Measurements from ENCODE around the gene PCA3. TPM values are rescaled to one million over a fixed set of nuclear protein-coding genes. Genes with fewer than 3 reads are reported as not detected.
"Not testable (repeated sequence)": the region's sequence is repeated elsewhere in the genome, so short reads cannot be mapped to it uniquely, and the experiment has no call there.

Gene PCA3
- 1 to 10 TPM in 2 of 4 donors, under 1 TPM in 2; 0.62 to 1.5 (median 1.00) TPM for polyA plus RNA-seq (ENCODE audit: insufficient read length in 4 of 4)

GRCh38 chr9:76764138-76764537 lies at the start of gene PCA3:
Gene PCA3 (plus strand): TSS chr9:76764438.
- DNase-seq (ENCODE audit: low read depth in 4 of 4, low spot score in 3 of 4) = no peak

DNA sequence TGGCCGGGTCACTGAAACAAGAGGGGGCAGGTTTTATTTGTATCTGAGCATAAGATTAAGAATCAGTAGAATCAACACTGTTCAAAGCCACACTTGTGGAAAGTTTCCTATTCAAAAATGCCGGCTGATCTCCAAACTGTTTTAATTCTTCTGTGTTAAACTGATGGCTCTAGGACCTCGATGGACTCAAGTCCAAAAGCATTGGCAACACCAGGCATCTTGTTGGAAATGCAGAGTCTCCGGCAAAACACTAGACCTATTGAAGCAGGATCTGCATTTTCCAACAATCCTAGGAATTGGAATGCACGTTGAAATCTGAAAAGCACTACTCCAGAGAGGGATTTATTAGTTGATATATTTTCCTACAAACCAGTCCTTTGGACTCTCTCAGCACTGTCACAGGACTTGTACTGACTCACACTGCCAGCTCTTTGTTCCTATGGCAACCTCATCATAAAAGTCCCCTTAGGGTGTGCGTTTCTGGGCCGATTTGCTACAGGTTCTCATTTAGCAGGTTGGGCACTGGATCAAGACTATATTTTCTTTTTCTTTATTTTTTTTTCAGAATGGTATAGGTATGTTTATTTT lies 48.1 kb upstream of the PCA3 start:
- DNase-seq (ENCODE audit: low read depth in 4 of 4, low spot score in 3 of 4) = no peak

DNA sequence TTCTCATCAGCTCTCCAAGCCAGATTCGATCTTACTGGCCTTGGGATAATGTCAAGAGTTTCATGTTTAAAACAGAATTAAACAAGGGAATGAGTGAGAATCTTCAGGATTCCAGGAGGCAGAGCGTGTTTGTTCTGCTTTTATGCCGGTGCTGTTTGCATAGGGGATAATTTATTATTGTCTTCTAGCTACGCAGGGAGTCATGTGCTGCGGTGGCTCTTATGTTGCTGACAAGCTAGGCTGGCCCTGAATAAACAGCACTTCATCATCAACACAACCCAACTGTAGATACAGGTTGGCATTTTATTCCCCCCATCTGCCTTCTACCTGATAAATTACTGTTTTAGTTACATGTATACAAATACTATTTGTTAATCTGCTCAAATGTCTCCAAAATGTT lies 47.1 kb upstream of the PCA3 start:
- DNase-seq (ENCODE audit: low read depth in 4 of 4, low spot score in 3 of 4) = no peak

GRCh38 chr9:76717613-76718012 lies 46.6 kb upstream of the PCA3 start:
- DNase-seq (ENCODE audit: low read depth in 4 of 4, low spot score in 3 of 4) = no peak

- DNase-seq (ENCODE audit: low read depth in 4 of 4, low spot score in 3 of 4) = no peak
Observed at GRCh38 chr9:76718166-76718565, 46.1 kb upstream of the PCA3 start.

DNA sequence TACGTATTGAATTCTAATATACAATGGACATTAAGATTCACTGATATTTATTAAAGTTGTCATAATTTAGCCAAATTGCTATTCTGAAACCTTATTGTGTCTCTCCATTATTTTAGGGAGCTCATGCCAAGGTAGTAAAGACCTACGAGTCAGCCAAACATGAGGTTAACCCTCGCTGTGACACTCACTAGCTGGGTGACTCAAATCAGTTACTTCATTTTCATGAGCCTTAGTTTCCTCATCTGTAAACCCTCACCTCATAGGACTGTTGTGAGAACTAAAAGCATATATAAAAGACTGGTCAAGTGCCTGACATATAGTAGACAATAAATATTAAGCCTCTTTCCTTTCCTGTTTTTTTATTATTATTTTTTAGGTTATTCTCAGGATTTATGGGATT lies 44.0 kb upstream of the PCA3 start:
- DNase-seq (ENCODE audit: low read depth in 4 of 4, low spot score in 3 of 4) = no peak

GRCh38 chr9:76725011-76725546 lies 39.2 kb upstream of the PCA3 start:
- DNase-seq (ENCODE audit: low read depth in 4 of 4, low spot score in 3 of 4) = no peak

DNA sequence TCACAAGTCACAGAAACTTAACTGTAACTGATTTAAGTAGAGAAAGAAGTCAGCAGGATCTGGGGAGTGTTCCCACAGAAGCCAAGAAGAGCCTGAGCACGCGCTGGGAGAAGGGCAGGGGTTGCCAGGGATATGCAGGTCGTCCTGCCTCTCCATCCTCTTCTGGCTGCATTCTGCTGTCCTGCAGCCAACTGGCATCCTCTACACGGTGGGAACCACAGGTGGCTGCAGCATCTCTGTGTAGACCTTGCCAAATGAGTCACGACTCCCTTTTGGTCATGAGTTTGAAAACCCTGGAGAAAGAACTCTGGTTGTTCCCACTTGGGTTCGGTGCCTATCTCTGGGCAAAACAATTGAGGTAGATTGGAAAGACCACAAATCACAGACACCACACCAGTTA lies 38.4 kb upstream of the PCA3 start:
- DNase-seq (ENCODE audit: low read depth in 4 of 4, low spot score in 3 of 4) = no peak

DNA sequence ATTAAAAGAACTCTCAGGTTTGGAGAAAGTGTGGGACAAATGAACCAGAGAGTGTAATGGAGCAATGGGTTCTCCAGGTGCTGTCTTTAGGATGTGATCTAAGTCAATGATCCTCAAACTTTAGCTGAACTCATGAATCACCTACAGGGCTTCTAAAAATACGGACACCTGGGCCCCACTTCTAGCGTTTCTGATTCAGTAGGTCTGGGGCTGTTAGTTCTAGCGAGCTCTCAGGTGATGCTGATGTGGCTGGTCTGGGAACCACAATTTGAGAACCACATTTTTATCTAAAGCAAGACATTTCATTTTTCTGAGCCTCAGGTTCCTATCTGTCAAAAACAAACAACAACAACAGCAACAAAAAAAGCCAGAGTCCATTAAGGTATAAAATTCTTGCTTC lies 35.1 kb upstream of the PCA3 start:
- no peak for DNase-seq (ENCODE audit: low read depth in 4 of 4, low spot score in 3 of 4)

DNA sequence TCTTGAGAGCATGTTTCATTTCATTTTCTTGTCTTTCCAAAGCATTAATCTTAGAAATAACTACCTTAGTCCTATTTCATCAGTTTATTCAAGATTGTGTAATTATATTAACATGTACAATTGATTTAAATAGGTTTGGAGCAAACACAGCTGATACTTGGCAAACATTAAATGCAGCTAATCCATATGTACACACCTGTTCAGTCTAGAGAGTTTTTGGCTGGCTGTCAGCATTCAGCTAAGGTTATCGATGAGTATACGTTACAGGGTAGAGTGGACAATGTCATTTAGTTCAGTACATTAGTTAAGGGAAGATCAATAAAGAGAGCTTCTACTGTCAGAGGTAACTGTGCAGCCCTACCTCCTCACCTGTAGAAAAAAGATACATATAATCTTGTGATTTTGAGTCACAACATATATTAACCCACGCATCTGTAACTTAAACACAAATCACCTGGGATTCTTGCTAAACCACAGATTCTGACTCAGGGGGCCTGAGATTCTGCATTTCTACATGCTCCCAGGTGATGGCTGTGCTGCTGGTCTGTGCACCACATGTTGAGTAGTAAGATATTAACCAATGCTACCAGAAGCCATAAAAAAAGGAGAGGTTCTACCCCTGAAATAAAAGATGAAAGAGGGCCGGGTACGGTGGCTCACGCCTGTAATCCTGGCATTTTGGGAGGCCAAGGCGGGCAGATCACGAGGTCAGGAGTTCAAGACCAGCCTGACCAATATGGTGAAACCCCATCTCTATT lies 34.1 kb upstream of the PCA3 start:
- DNase-seq (ENCODE audit: low read depth in 4 of 4, low spot score in 3 of 4) = no peak

- DNase-seq (ENCODE audit: low read depth in 4 of 4, low spot score in 3 of 4) = no peak
Observed at GRCh38 chr9:76730801-76731200, 33.4 kb upstream of the PCA3 start.

- no peak for DNase-seq (ENCODE audit: low read depth in 4 of 4, low spot score in 3 of 4)
Observed at GRCh38 chr9:76732341-76732958, 31.8 kb upstream of the PCA3 start.

DNA sequence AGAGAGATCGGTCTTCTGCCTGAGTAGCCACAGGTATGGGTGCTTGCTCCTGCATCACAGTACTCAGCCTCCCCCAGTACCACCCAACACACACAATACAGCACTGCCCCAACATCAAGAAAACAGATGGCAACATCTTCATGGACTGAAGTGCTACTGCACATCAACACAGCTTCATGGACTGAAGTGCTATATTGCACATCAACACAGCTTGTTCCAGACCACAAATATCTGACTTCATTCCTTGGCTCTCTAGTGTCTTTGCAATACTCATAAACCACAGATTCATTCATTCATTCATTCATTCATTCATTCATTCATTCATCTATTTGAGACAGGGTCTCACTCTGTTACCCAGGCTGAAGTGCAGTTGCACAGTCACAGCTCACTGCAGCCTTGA lies 31.1 kb upstream of the PCA3 start:
- DNase-seq (ENCODE audit: low read depth in 4 of 4, low spot score in 3 of 4) = no peak

DNA sequence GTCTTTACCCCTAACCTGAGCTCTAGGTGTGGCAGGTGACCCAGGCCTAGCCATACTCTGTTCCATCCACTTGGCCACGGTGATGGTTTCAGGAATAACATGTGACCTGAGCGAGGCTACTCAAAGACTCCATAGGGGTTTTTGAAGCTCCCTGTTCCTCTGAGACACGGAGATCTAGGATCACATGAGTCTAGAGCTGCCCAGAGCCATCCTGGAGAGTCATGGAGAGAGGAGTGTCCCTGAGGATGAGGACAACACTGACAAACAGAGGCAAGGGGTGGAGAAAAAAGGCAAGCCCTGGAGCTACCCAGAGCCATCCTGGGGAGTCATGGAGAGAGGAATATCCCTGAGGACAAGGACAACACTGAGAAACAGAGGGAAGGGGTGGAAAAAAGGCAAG lies 29.5 kb upstream of the PCA3 start:
- no peak for DNase-seq (ENCODE audit: low read depth in 4 of 4, low spot score in 3 of 4)

DNA sequence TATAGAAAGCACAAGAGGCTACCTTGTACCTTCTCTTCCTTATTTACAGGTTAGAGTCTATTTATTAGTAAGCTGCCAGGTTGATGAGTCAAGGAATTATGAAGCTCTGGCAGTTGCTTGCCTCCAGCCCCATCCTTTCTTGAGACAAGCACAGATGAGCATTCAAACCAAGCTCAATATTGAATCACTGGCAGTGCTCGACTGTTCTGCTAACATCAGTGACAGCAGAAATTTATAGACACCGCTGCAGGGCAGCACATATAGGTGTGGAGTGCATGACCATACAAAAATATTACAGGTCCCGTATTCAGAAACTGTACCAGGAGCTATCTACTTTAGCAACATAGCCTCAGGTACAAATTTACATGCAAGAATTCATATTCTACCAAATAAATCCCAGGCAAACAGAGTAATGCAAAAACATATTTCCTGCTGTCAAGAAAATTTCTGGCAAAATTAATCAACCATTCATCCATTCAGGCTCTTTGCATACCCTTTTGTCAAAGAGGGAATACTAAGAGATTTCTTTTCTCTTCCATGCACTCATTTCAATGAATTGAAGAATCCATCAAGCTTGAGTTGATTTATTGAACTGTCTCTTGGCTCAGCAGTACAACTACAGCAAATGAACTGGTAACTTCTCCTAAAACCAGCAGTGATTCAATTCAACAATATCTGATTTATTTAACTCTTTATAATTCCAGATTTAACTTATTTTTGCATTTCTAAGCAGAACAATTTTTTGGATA lies 26.9 kb upstream of the PCA3 start:
- no peak for DNase-seq (ENCODE audit: low read depth in 4 of 4, low spot score in 3 of 4)

GRCh38 chr9:76738402-76738801 lies 25.8 kb upstream of the PCA3 start:
- DNase-seq (ENCODE audit: low read depth in 4 of 4, low spot score in 3 of 4) = no peak

GRCh38 chr9:76741524-76741923 lies 22.7 kb upstream of the PCA3 start:
- DNase-seq (ENCODE audit: low read depth in 4 of 4, low spot score in 3 of 4) = no peak

DNA sequence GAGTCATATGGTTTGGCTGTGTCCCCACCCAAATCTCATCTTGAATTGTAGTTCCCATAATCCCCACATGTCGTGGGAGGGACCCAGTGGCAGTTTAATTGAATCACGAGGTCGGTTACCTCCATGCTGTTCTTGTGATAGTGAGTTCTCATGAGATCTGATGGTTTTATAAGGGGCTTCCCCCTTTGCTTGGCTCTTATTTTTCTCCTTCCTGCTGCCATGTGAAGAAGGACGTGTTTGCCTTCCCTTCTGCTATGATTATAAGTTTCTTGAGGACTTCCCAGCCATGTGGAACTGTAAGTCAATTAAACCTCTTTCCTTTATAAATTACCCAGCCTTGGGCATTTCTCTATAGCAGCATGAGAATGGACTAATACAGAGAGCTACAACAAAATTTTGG lies 21.3 kb upstream of the PCA3 start:
- DNase-seq (ENCODE audit: low read depth in 4 of 4, low spot score in 3 of 4) = not testable (repeated sequence)

DNA sequence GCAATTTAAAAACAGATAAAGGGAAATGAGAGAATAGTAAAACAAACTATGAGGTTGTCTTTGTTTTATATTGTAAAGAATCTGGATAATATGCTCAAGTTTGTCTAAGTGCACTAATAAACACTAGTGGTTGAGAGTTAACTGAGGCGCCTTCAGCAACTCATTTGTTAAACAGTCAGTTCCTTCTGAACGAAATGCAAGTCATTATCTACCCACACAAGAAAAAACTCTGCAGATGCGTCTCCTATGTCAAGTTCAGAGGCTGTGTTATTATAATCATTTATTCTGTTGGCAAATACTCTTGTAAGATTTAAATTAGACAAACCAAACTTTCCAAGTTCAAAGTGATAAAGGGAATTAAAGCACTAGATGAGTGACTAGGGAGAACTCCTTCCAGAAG lies 20.3 kb upstream of the PCA3 start:
- DNase-seq (ENCODE audit: low read depth in 4 of 4, low spot score in 3 of 4) = no peak

GRCh38 chr9:76744336-76744735 lies 19.9 kb upstream of the PCA3 start:
- no peak for DNase-seq (ENCODE audit: low read depth in 4 of 4, low spot score in 3 of 4)

DNA sequence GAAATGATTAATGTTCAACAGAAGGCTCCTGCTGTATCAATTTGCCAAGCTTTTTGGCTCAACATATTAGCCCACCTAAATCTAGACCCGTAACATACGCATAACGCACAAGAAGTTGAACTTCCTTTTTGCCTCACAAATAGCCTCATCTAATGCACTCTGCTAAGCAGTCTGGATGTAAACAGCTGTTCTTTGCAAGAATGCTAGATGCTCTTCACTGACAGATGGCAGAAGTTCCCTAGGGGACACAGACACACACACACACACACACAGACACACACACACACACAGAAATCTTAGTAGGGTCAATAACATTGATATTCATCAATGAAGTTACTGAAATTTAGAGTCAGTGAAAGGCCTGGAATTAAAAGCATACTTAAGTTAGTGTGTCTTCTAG lies 13.2 kb upstream of the PCA3 start:
- DNase-seq (ENCODE audit: low read depth in 4 of 4, low spot score in 3 of 4) = no peak

Data from right renal pelvis (tissue), 4 donors.